Bronchial epithelial cell (primary cell): ENCODE results near the gene PNMA1. TPM values are rescaled to one million over a fixed set of nuclear protein-coding genes. Genes with fewer than 3 reads are reported as not detected.

ENCODE experiments used
- DNase-seq: peaks from one replicate; pipeline ENCODE4 v3.0.0-alpha.2; 2010; ENCODE audit warnings: low read depth
- FAIRE-seq: peaks from 2 replicates; lab custom pipeline; 2011; peaks lifted over from hg19 to GRCh38; lab: Jason Lieb, UNC
- H3K27me3 ChIP-seq: 2 replicates; pipeline ENCODE4 v1.5.1; 2011; ENCODE audit warnings: low read length; ENCODE audit not compliant: control insufficient read depth, insufficient read depth
- H3K36me3 ChIP-seq: 2 replicates; pipeline ENCODE4 v1.5.1; 2011; ENCODE audit warnings: low read length; ENCODE audit not compliant: control insufficient read depth, insufficient read depth
- H3K4me3 ChIP-seq: 2 replicates; pipeline ENCODE4 v1.5.1; 2011; ENCODE audit warnings: mild to moderate bottlenecking, low read depth, low read length, control low read depth
- CTCF ChIP-seq: IDR thresholded peaks from 2 replicates; pipeline ENCODE4 v1.5.1; 2011; ENCODE audit warnings: mild to moderate bottlenecking, moderate library complexity, low read length, control low read depth, inconsistent platforms; ENCODE audit not compliant: insufficient read depth, severe bottlenecking
- total RNA-seq: library from RNA; depleted of rRNA; stranded (reverse); fragments of >200 nt; gene quantifications from 2 replicates; pipeline ENCODE4 v1.2.1, GENCODE V29; 2014

The PNMA1 gene
- total RNA-seq, 1 donor from 2014 or later = 10.5 TPM

DNA sequence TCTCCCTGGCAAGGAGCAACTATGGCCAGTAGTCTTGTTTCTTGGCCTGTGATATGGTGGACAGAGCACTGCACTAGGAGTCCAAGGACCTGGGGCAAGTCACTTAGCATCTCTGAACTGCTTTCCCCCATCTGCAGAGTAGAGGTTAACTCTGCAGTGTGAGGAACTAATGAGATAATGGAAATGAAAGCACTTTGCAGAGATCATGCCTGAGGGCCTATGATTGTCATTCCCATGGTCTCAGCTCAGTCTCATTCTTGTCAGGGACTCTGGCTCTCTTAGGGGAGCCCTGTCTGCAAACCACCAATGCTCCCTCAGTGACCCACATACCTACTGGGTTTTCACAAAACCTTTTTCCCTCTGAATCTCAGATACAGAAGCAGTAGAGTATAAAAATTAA, 6.5 kb upstream of the PNMA1 start:
- peaks cover 41% of the 10 kb centered on the region for H3K36me3 ChIP-seq
- FAIRE-seq = no peak
- no peak for TF ChIP-seq CTCF

GRCh38 chr14:73719791-73720190, 5.6 kb upstream of the PNMA1 start:
- no peak for DNase-seq

More for the DNA sequence above, 6.5 kb upstream of the PNMA1 start:
- no peak for DNase-seq
- Histone ChIP-seq H3K27me3 (no peaks in the 10 kb centered on the region), H3K4me3 (no peak overlapping the region)

DNA sequence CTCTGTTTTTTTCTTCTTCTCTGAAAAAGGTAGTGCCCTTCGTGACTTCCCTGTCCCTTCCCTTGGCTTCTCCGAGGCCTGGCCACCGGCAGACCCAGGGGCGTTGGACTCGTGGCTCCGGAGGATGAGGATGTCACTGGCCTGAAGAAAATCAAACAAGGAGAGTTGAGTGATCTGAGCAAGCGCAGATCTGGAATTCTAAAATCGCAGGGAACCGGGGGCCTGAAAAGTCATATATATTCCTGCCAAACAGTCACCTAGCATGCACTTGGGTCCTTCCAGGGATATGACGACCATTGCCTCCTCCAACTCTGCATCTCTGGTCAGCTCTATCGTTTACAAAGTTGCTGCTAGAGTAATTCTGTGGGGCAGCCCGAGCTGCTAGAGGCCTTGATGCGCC, 5.2 kb upstream of the PNMA1 start:
- no peak for TF ChIP-seq CTCF
- DNase-seq = no peak
- FAIRE-seq = no peak
- no peaks in the 10 kb centered on the region for H3K27me3 ChIP-seq
- no peak overlapping the region for H3K4me3 ChIP-seq
- H3K36me3 ChIP-seq = peaks cover 38% of the 10 kb centered on the region

More at GRCh38 chr14:73719791-73720190, 5.6 kb upstream of the PNMA1 start:
- FAIRE-seq = no peak
- Histone ChIP-seq H3K27me3 (no peaks in the 10 kb centered on the region), H3K4me3 (no peak overlapping the region), H3K36me3 (peaks cover 38% of the 10 kb centered on the region)
- TF ChIP-seq CTCF = no peak

- Histone ChIP-seq H3K27me3 (no peaks in the 10 kb centered on the region), H3K4me3 (no peak overlapping the region), H3K36me3 (peaks cover 37% of the 10 kb centered on the region)
- DNase-seq (no peak), FAIRE-seq (no peak)
- TF ChIP-seq CTCF = no peak
Observed at GRCh38 chr14:73718418-73719251, 4.5 kb upstream of the PNMA1 start.

DNA sequence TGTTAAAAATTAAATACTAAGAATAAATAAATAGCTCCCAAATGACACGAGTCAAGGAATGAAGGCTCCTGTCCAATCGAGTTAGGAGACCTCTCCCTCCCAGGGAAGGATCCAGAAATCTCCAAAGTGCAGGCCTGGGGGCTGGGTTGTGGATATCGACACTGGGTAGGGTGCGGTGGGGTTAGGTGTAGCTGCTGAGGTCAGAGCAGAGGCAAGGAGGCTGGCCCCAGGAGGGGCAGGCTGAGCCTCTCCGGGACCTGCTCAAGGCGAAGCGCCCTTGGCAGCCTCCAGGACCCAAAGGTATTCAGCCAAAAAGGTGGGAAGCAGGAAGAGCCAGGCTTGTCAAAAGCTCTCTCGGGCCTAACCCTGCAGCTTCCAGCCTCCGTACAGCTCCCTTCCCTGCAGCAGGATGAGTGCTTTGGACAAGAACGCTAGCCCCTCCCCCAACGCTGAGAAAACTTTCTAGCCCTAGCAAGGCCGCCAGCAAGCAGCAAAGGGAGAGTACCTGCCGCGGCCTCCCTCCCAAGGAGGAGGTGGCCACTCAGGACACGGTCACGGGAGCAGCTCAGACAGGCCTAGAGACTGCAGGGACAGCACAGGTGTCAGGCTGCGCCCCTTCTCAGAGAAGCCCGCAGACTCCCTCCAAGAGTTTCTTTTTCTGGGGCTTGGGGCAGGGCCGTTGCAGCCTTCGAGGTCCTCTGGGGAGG, 3.7 kb upstream of the PNMA1 start:
- DNase-seq (no peak), FAIRE-seq (no peak)
- Histone ChIP-seq H3K4me3 (no peak overlapping the region), H3K36me3 (peaks cover 35% of the 10 kb centered on the region), H3K27me3 (no peaks in the 10 kb centered on the region)
- TF ChIP-seq CTCF = no peak
